Measurements from ENCODE around the gene PHF1. TPM values are rescaled to one million over a fixed set of nuclear protein-coding genes. Genes with fewer than 3 reads are reported as not detected.
A peak's percentile ranks its signal among the peaks of the same experiment; 100 is the strongest.

Gene PHF1
- total RNA-seq, 2 experiments from 2014 or later: 31.0 to 32.3 TPM

- CTCF ChIA-PET: no interaction called here
- Mint-ChIP-seq H3K27me3 (ENCODE audit: low read depth) (no peaks in the 10 kb centered on the region), H3K4me3 (peak overlapping the region; percentile 87), H3K4me1 (ENCODE audit: low read depth) (peaks cover 50% of the 10 kb centered on the region), H3K36me3 (ENCODE audit: low read depth) (no peaks in the 10 kb centered on the region), H3K27ac (no peak overlapping the region), H3K9me3 (no peaks in the 10 kb centered on the region)
- no peak for DNase-seq
- intact Hi-C loops (cut with micrococcal nuclease): no loop called here
Measured at GRCh38 chr6:33423777-33424176, 13.0 kb downstream of the PHF1 start.

- no peaks in the 10 kb centered on the region for H3K27me3 Mint-ChIP-seq (ENCODE audit: low read depth)
- DNase-seq: no peak
- H3K27ac Mint-ChIP-seq: peak overlapping the region; percentile 88
- peaks cover 52% of the 10 kb centered on the region for H3K4me1 Mint-ChIP-seq (ENCODE audit: low read depth)
- H3K9me3 Mint-ChIP-seq: no peaks in the 10 kb centered on the region
- H3K36me3 Mint-ChIP-seq (ENCODE audit: low read depth): no peaks in the 10 kb centered on the region
- CTCF ChIA-PET: interaction anchor here (1.7 to 2.8 kb wide), 4 partner anchors 9 to 148 kb away, joined by 5 to 18 read pairs (median 7); partner anchors contain the start of gene B3GALT4
- H3K4me3 Mint-ChIP-seq: peak overlapping the region; percentile 87
- intact Hi-C loops (cut with micrococcal nuclease): loop anchor here (5.0 kb wide), 1 partner anchor 267 kb away; no protein-coding TSS in a partner anchor
Measured at GRCh38 chr6:33424855-33425667, 14.2 kb downstream of the PHF1 start.

DNA sequence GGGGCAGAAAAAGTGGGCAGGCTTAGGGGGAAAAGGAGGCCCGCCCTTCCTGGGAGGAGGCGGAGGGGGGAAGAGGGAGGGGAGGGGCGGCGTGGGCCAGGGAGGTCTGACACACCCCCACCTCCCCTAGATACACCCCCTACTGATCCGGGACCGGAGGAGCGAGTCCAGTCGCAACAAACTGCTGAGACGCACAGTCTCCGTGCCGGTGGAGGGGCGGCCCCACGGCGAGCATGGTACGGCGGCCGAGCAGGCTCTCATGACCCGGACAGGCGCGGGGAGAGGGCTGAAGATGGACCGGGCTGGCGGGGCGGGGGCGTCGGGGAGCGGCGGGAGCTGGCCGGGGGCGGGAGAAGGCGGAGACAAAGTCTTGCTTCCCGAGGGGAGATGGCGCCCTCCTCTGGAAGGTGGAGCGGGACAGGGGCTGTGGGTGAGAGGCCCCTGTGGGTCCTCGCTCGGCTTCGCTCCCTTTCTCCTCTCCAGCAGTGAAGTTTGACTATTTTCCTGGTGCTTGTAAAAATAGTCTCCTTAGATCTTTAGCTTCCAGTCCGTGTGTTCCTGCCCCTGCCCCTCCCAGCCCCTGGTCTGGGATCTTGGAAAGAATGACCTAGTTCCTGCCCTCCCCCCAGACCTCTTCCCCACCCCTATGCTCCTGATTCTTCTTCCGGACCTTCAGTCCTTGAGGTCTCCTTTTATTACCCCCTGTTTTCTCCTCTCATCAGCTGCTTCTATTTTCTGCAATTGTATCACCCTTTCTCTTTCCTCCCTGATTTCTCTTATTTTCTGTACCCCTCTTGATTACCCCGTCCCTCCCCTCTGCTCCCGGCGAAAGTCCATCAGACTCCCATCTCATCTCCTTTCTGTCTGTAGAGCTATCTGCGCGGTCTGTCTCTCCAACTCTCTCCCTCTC, 15.1 kb downstream of the PHF1 start:
- CTCF ChIA-PET: interaction anchor here (0.6 to 2.8 kb wide), 14 partner anchors 9 to 285 kb away, joined by 3 to 18 read pairs (median 4); partner anchors contain the start of genes B3GALT4, PHF1, UQCC2 and ZBTB9
- peaks cover 59% of the 10 kb centered on the region for H3K4me1 Mint-ChIP-seq (ENCODE audit: low read depth)
- no peaks in the 10 kb centered on the region for H3K27me3 Mint-ChIP-seq (ENCODE audit: low read depth)
- H3K9me3 Mint-ChIP-seq: no peaks in the 10 kb centered on the region
- H3K4me3 Mint-ChIP-seq: peak overlapping the region; percentile 87
- H3K36me3 Mint-ChIP-seq (ENCODE audit: low read depth): no peaks in the 10 kb centered on the region
- H3K27ac Mint-ChIP-seq: peak overlapping the region; percentile 88
- DNase-seq: peak; percentile 93
- intact Hi-C loops (cut with micrococcal nuclease): loop anchor here (1.0 to 5.0 kb wide), 3 partner anchors 8 to 266 kb away; partner anchors contain the start of genes CUTA and KIFC1

GRCh38 chr6:33426590-33427511, 16.0 kb downstream of the PHF1 start:
- no peak for DNase-seq
- Mint-ChIP-seq H3K4me3 (peak overlapping the region; percentile 87), H3K36me3 (ENCODE audit: low read depth) (no peaks in the 10 kb centered on the region), H3K9me3 (no peaks in the 10 kb centered on the region), H3K4me1 (ENCODE audit: low read depth) (peaks cover 59% of the 10 kb centered on the region), H3K27ac (peak overlapping the region; percentile 88), H3K27me3 (ENCODE audit: low read depth) (no peaks in the 10 kb centered on the region)
- intact Hi-C loops (cut with micrococcal nuclease): loop anchor here (1.0 to 5.0 kb wide), 3 partner anchors 9 to 265 kb away; partner anchors contain the start of genes CUTA and KIFC1
- CTCF ChIA-PET: interaction anchor here (0.6 to 2.8 kb wide), 15 partner anchors 10 to 284 kb away, joined by 3 to 18 read pairs (median 4); partner anchors contain the start of genes B3GALT4, PHF1, UQCC2 and ZBTB9

- CTCF ChIA-PET: no interaction called here
- H3K4me3 Mint-ChIP-seq: peak overlapping the region; percentile 87
- DNase-seq: peak; percentile 58
- H3K27me3 Mint-ChIP-seq (ENCODE audit: low read depth): no peaks in the 10 kb centered on the region
- no peaks in the 10 kb centered on the region for H3K9me3 Mint-ChIP-seq
- peaks cover 67% of the 10 kb centered on the region for H3K4me1 Mint-ChIP-seq (ENCODE audit: low read depth)
- H3K36me3 Mint-ChIP-seq (ENCODE audit: low read depth): peaks cover 1% of the 10 kb centered on the region
- H3K27ac Mint-ChIP-seq: peak overlapping the region; percentile 88
- intact Hi-C loops (cut with micrococcal nuclease): loop anchor here (5.0 kb wide), 1 partner anchor 265 kb away; no protein-coding TSS in a partner anchor
Measured at GRCh38 chr6:33427585-33428223, 16.9 kb downstream of the PHF1 start.

DNA sequence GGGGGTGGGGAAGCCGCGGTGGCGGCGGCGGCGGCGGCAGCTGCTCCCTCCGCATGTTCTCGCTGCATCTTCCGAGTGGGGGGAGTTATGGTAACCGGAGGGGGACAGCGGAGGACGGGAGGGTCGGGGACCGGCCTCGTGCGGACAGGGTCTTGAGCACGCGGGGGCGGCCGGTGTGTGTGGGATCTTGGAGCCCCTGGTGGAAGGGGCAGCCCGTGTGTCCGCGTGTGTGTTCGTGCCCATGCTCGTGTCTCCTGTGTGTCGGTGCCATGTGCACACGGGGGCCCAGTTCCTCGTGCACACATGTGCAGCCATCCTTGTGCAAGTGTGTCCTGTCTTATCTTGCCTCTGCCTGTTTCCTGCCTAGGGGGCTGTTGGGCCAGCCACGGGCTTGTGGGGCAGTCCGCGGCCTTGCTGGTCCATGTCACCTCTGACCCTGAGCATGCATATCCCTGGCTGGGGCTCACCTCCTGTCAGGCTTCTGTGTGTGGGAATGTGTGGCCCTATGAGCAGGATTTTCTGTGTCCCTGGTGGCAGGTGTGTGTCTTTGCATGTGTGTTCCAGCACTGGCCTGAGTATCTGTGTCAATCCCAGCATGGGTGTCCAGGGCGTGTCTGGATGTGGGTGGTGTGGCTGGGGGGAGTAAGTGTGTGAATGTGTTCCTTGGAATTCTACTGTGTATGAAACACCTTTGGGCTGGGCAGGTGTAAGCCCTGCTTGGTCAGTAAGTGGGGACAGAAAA, 17.6 kb downstream of the PHF1 start:
- Mint-ChIP-seq H3K4me3 (peak overlapping the region; percentile 82), H3K9me3 (no peaks in the 10 kb centered on the region), H3K27ac (peak overlapping the region; percentile 82), H3K27me3 (ENCODE audit: low read depth) (no peaks in the 10 kb centered on the region), H3K4me1 (ENCODE audit: low read depth) (peaks cover 71% of the 10 kb centered on the region), H3K36me3 (ENCODE audit: low read depth) (peaks cover 5% of the 10 kb centered on the region)
- DNase-seq: peak; percentile 56
- intact Hi-C loops (cut with micrococcal nuclease): loop anchor here (5.0 kb wide), 1 partner anchor 264 kb away; no protein-coding TSS in a partner anchor
- CTCF ChIA-PET: interaction anchor here (0.7 to 1.3 kb wide), 7 partner anchors 9 to 180 kb away, joined by 3 to 5 read pairs (median 3); partner anchors contain the start of gene ZBTB22

- no peak for DNase-seq
- Mint-ChIP-seq H3K27ac (peak overlapping the region; percentile 82), H3K36me3 (ENCODE audit: low read depth) (peaks cover 7% of the 10 kb centered on the region), H3K9me3 (no peaks in the 10 kb centered on the region), H3K27me3 (ENCODE audit: low read depth) (no peaks in the 10 kb centered on the region), H3K4me1 (ENCODE audit: low read depth) (peaks cover 71% of the 10 kb centered on the region), H3K4me3 (peak overlapping the region; percentile 82)
- intact Hi-C loops (cut with micrococcal nuclease): loop anchor here (5.0 kb wide), 1 partner anchor 263 kb away; no protein-coding TSS in a partner anchor
- CTCF ChIA-PET: interaction anchor here (0.7 to 2.2 kb wide), 9 partner anchors 10 to 179 kb away, joined by 3 to 7 read pairs (median 3); partner anchors contain the start of gene ZBTB22
Measured at GRCh38 chr6:33428966-33429749, 18.3 kb downstream of the PHF1 start.

GRCh38 chr6:33429750-33430052, 18.9 kb downstream of the PHF1 start:
- Mint-ChIP-seq H3K27me3 (ENCODE audit: low read depth) (no peaks in the 10 kb centered on the region), H3K4me1 (ENCODE audit: low read depth) (peaks cover 68% of the 10 kb centered on the region), H3K36me3 (ENCODE audit: low read depth) (peaks cover 7% of the 10 kb centered on the region), H3K27ac (peak overlapping the region; percentile 82), H3K9me3 (no peaks in the 10 kb centered on the region), H3K4me3 (peak overlapping the region; percentile 82)
- DNase-seq: no peak
- intact Hi-C loops (cut with micrococcal nuclease): loop anchor here (2.0 to 5.0 kb wide), 3 partner anchors 13 to 263 kb away; no protein-coding TSS in a partner anchor
- CTCF ChIA-PET: interaction anchor here (1.2 to 2.2 kb wide), 3 partner anchors 14 to 160 kb away, joined by 3 to 7 read pairs (median 4); no protein-coding TSS in a partner anchor

GRCh38 chr6:33430334-33430733, 19.5 kb downstream of the PHF1 start:
- no peaks in the 10 kb centered on the region for H3K9me3 Mint-ChIP-seq
- H3K36me3 Mint-ChIP-seq (ENCODE audit: low read depth): peaks cover 9% of the 10 kb centered on the region
- intact Hi-C loops (cut with micrococcal nuclease): loop anchor here (2.0 kb wide), 2 partner anchors 14 to 140 kb away; no protein-coding TSS in a partner anchor
- H3K4me3 Mint-ChIP-seq: peak overlapping the region; percentile 67
- peaks cover 62% of the 10 kb centered on the region for H3K4me1 Mint-ChIP-seq (ENCODE audit: low read depth)
- CTCF ChIA-PET: interaction anchor here (0.6 to 2.2 kb wide), 3 partner anchors 11 to 159 kb away, joined by 3 to 7 read pairs (median 3); no protein-coding TSS in a partner anchor
- DNase-seq: no peak
- H3K27ac Mint-ChIP-seq: peak overlapping the region; percentile 64
- H3K27me3 Mint-ChIP-seq (ENCODE audit: low read depth): no peaks in the 10 kb centered on the region
